ENCODE data around the gene PAX3. TPM values are rescaled to one million over a fixed set of nuclear protein-coding genes. Genes with fewer than 3 reads are reported as not detected.
"Not testable (repeated sequence)": the region's sequence is repeated elsewhere in the genome, so short reads cannot be mapped to it uniquely, and the experiment has no call there.

The PAX3 gene
- total and polyA plus RNA-seq, 9 donors = not detected

GRCh38 chr2:222167762-222168161, 131.0 kb downstream of the PAX3 start:
- H3K36me3 ChIP-seq = no peaks in the 10 kb centered on the region
- no peaks in the 10 kb centered on the region for H3K27me3 ChIP-seq
- H3K27ac ChIP-seq = no peak overlapping the region
- WGBS, 3 donors = 69 to 82% (median 80%) methylated on average over 8 of the region's 8 CpGs
- H3K4me1 ChIP-seq (ENCODE audit: insufficient read depth) = no peaks in the 10 kb centered on the region
- DNase-seq = no peak
- no peak for TF ChIP-seq EP300 (IDR thresholded peaks at IDR 0.05)
- no peak for TF ChIP-seq POLR2A (IDR thresholded peaks at IDR 0.05)
- TF ChIP-seq CTCF (IDR thresholded peaks at IDR 0.05) = no peak
- no peak overlapping the region for H3K4me3 ChIP-seq
- intact Hi-C loops (cut with DNase I) = no loop called here
- H3K9me3 ChIP-seq = no peaks in the 10 kb centered on the region

GRCh38 chr2:222160944-222161343, 137.9 kb downstream of the PAX3 start:
- DNase-seq = no peak
- WGBS, 3 donors = 31 to 45% (median 43%) methylated on average over 5 of the region's 5 CpGs
- Histone ChIP-seq H3K36me3 (no peaks in the 10 kb centered on the region), H3K4me3 (no peak overlapping the region), H3K9me3 (no peaks in the 10 kb centered on the region), H3K27ac (no peak overlapping the region), H3K27me3 (no peaks in the 10 kb centered on the region), H3K4me1 (ENCODE audit: insufficient read depth) (no peaks in the 10 kb centered on the region)
- TF ChIP-seq EP300 (IDR thresholded peaks at IDR 0.05) = no peak
- TF ChIP-seq POLR2A (IDR thresholded peaks at IDR 0.05) = no peak
- TF ChIP-seq CTCF (IDR thresholded peaks at IDR 0.05) = no peak
- intact Hi-C loops (cut with DNase I) = no loop called here

GRCh38 chr2:222160125-222160524, 138.7 kb downstream of the PAX3 start:
- Histone ChIP-seq H3K4me3 (no peak overlapping the region), H3K36me3 (no peaks in the 10 kb centered on the region), H3K4me1 (ENCODE audit: insufficient read depth) (no peaks in the 10 kb centered on the region), H3K27me3 (no peaks in the 10 kb centered on the region), H3K9me3 (no peaks in the 10 kb centered on the region), H3K27ac (no peak overlapping the region)
- WGBS, 3 donors = 66 to 81% (median 79%) methylated on average over 2 of the region's 2 CpGs
- intact Hi-C loops (cut with DNase I) = no loop called here
- DNase-seq = no peak
- TF ChIP-seq EP300 (IDR thresholded peaks at IDR 0.05) (no peak), POLR2A (IDR thresholded peaks at IDR 0.05) (no peak), CTCF (IDR thresholded peaks at IDR 0.05) (no peak)

- Histone ChIP-seq H3K9me3 (no peaks in the 10 kb centered on the region), H3K4me1 (ENCODE audit: insufficient read depth) (no peaks in the 10 kb centered on the region), H3K4me3 (no peak overlapping the region), H3K36me3 (no peaks in the 10 kb centered on the region), H3K27ac (no peak overlapping the region), H3K27me3 (no peaks in the 10 kb centered on the region)
- 52 to 63% (median 55%) methylated on average over 4 of the region's 4 CpGs for WGBS, 3 donors
- TF ChIP-seq CTCF (IDR thresholded peaks at IDR 0.05) (no peak), POLR2A (IDR thresholded peaks at IDR 0.05) (no peak), EP300 (IDR thresholded peaks at IDR 0.05) (no peak)
- DNase-seq = no peak
- intact Hi-C loops (cut with DNase I) = no loop called here
Observed at GRCh38 chr2:222159221-222159620, 139.6 kb downstream of the PAX3 start.

DNA sequence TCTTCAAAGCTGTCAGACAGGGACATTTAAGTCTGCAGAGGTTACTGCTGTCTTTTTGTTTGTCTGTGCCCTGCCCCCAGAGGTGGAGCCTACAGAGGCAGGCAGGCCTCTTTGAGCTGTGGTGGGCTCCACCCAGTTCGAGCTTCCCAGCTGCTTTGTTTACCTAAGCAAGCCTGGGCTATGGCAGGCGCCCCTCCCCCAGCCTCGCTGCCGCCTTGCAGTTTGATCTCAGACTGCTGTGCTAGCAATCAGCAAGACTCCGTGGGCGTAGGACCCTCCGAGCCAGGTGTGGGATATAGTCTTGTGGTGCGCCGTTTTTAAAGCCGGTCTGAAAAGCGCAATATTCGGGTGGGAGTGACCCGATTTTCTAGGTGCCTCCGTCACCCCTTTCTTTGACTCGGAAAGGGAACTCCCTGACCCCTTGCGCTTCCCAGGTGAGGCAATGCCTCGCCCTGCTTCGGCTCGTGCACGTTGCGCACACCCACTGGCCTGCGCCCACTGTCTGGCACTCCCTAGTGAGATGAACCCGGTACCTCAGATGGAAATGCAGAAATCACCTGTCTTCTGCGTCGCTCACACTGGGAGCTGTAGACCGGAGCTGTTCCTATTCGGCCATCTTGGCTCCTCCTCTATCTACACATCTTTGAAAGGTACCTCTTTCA, 143.7 kb downstream of the PAX3 start:
- 41 to 51% (median 50%) methylated on average over 11 to 27 of the region's 27 CpGs for WGBS, 3 donors

More for the DNA sequence above, 143.7 kb downstream of the PAX3 start:
- H3K27me3 ChIP-seq; DNase-seq; H3K27ac ChIP-seq; H3K36me3 ChIP-seq; H3K9me3 ChIP-seq; intact Hi-C loops (cut with DNase I); H3K4me3 ChIP-seq; H3K4me1 ChIP-seq (ENCODE audit: insufficient read depth): not testable (repeated sequence)
